Kidney (tissue), 14 donors: ENCODE data around the gene CLEC7A. TPM values are rescaled to one million over a fixed set of nuclear protein-coding genes. Genes with fewer than 3 reads are reported as not detected.

Experiments used
- DNase-seq, 5 donors: peaks; one replicate each; pipeline ENCODE4 v3.0.0-alpha.2; 2013 to 2020
- FAIRE-seq: peaks from 2 replicates; lab custom pipeline; 2012; peaks lifted over from hg19 to GRCh38; lab: Jason Lieb, UNC
- H3K27ac ChIP-seq, 2 donors: one replicate each; pipeline ENCODE4 v1.7.0; 2013; ENCODE audit warnings: low read depth in 2 of 2, low read length in 2 of 2, inconsistent platforms in 1 of 2
- H3K27me3 ChIP-seq: one replicate; pipeline ENCODE4 v1.7.1; 2013; ENCODE audit warnings: low read length, inconsistent platforms; ENCODE audit not compliant: control insufficient read depth, insufficient read depth
- H3K36me3 ChIP-seq, 3 donors: one replicate each; pipeline versions ENCODE4 v1.7.0 to v1.7.1; 2013; ENCODE audit warnings: low read length in 3 of 3, control low read depth in 1 of 3, inconsistent platforms in 1 of 3; ENCODE audit not compliant: insufficient read depth in 3 of 3, control insufficient read depth in 2 of 3
- H3K4me1 ChIP-seq, 3 donors: one replicate each; pipeline versions ENCODE4 v1.7.0 to v1.7.1; 2013; ENCODE audit warnings: low read length in 3 of 3, inconsistent platforms in 1 of 3, low read depth in 1 of 3; ENCODE audit not compliant: control insufficient read depth in 2 of 3, insufficient read depth in 2 of 3
- H3K4me3 ChIP-seq, 3 donors: one replicate each; pipeline versions ENCODE4 v1.7.0 to v1.8.1; 2013; ENCODE audit warnings: low read length in 3 of 3, control low read depth in 1 of 3, inconsistent platforms in 1 of 3
- H3K9ac ChIP-seq, 3 donors: one replicate each; pipeline versions ENCODE4 v1.7.0 to v1.7.1; 2013; ENCODE audit warnings: low read length in 3 of 3, control low read depth in 1 of 3, inconsistent platforms in 1 of 3
- H3K9me3 ChIP-seq, 3 donors: one replicate each; pipeline versions ENCODE4 v1.7.0 to v1.7.1; 2013; ENCODE audit warnings: low read length in 3 of 3, control low read depth in 1 of 3, inconsistent platforms in 1 of 3; ENCODE audit not compliant: control insufficient read depth in 2 of 3, insufficient read depth in 1 of 3
- CTCF ChIP-seq: IDR thresholded peaks from 3 replicates; pipeline ENCODE4 v1.5.1; 2012; ENCODE audit warnings: mild to moderate bottlenecking, moderate library complexity, borderline replicate concordance; ENCODE audit not compliant: insufficient read depth; ENCODE audit errors: extremely low read depth
- intact Hi-C: fragments of 100-400 bp; cut with DNase I; formaldehyde crosslinking; loops from one replicate; pipeline ENCODE4 v1.11.1; 2022
- polyA plus RNA-seq: library from polyadenylated mRNA; stranded (reverse); fragments of 350-450 nt; fragmentation: Illumina TruSeq; extraction: RNeasy Lipid Tissue Mini Kit (QIAGEN cat#74804); gene quantifications from one replicate; pipeline ENCODE4 v1.2.3, GENCODE V29; 2014; ENCODE audit warnings: low read depth, low replicate concordance; ENCODE audit not compliant: insufficient read depth
- total RNA-seq: library from RNA; stranded (reverse); fragmentation: NEBNext Ultra II Directional; extraction: Animal tissue kit (Norgen Biotek cat#: 25700); gene quantifications from one replicate; pipeline ENCODE4 v1.2.1, GENCODE V29; 2021
- donor health status: control.
- donor health status: control.
- donor health status: control.
- donor health status: control.
- donor health status: control.
- donor health status: DM: yes; HTN: yes; CAD: no.
- donor health status: Normal renal cell carcinoma (clear cell type).

CLEC7A gene
- total and polyA plus RNA-seq, 2 donors from 2014 or later = 0.43 to 20.0 TPM

- no peak for TF ChIP-seq CTCF
- intact Hi-C loops = no loop called here
- Histone ChIP-seq H3K36me3 (no peaks in the 10 kb centered on the region), H3K9ac (no peak overlapping the region), H3K27me3 (no peaks in the 10 kb centered on the region), H3K4me1 (no peaks in the 10 kb centered on the region), H3K9me3 (no peaks in the 10 kb centered on the region), H3K4me3 (no peak overlapping the region), H3K27ac (no peak overlapping the region)
- no peak for FAIRE-seq
- DNase-seq = no peak
These were observed 14.1 kb downstream of the CLEC7A start for GRCh38 chr12:10115890-10116289.

GRCh38 chr12:10115311-10115710 lies 14.7 kb downstream of the CLEC7A start:
- TF ChIP-seq CTCF = no peak
- Histone ChIP-seq H3K9me3 (no peaks in the 10 kb centered on the region), H3K4me3 (no peak overlapping the region), H3K4me1 (no peaks in the 10 kb centered on the region), H3K27me3 (no peaks in the 10 kb centered on the region), H3K27ac (no peak overlapping the region), H3K36me3 (no peaks in the 10 kb centered on the region), H3K9ac (no peak overlapping the region)
- intact Hi-C loops = no loop called here
- FAIRE-seq (no peak), DNase-seq (no peak)

- FAIRE-seq (no peak), DNase-seq (no peak)
- H3K27ac ChIP-seq = no peak overlapping the region
- H3K4me3 ChIP-seq = no peak overlapping the region
- intact Hi-C loops = no loop called here
- H3K27me3 ChIP-seq = no peaks in the 10 kb centered on the region
- no peak overlapping the region for H3K9ac ChIP-seq
- no peaks in the 10 kb centered on the region for H3K4me1 ChIP-seq
- no peak for TF ChIP-seq CTCF
- H3K36me3 ChIP-seq = no peaks in the 10 kb centered on the region
- no peaks in the 10 kb centered on the region for H3K9me3 ChIP-seq
These were observed 16.1 kb downstream of the CLEC7A start for GRCh38 chr12:10113920-10114319.

GRCh38 chr12:10113075-10113474 lies 16.9 kb downstream of the CLEC7A start:
- intact Hi-C loops = no loop called here
- no peaks in the 10 kb centered on the region for H3K4me1 ChIP-seq
- no peak for DNase-seq
- no peak overlapping the region for H3K4me3 ChIP-seq
- no peaks in the 10 kb centered on the region for H3K27me3 ChIP-seq
- TF ChIP-seq CTCF = no peak
- no peaks in the 10 kb centered on the region for H3K36me3 ChIP-seq
- no peak overlapping the region for H3K27ac ChIP-seq
- no peak overlapping the region for H3K9ac ChIP-seq
- FAIRE-seq = no peak
- no peaks in the 10 kb centered on the region for H3K9me3 ChIP-seq
